Esophagus squamous epithelium (tissue), 4 donors: ENCODE results near the gene BRIP1.

Source experiments
- POLR2A ChIP-seq, 4 donors: fragments of 450-650 bp; IDR thresholded peaks; one replicate each; pipeline ENCODE4 v1.6.1; 2017; ENCODE audit warnings: antibody characterized with exemption in 4 of 4, mild to moderate bottlenecking in 4 of 4, moderate library complexity in 3 of 4
- TF ChIP-seq, protein P1 (sequence below), 6 experiments: fragments of 450-650 bp in 4 of 6; fragments of 200-600 bp in 2 of 6; sonication (generic) in 2 of 6; IDR thresholded peaks; one replicate each; pipeline ENCODE4 v1.5.1; 2016 to 2019; ENCODE audit warnings: antibody characterized with exemption in 6 of 6, mild to moderate bottlenecking in 4 of 6, moderate library complexity in 4 of 6

DNA sequence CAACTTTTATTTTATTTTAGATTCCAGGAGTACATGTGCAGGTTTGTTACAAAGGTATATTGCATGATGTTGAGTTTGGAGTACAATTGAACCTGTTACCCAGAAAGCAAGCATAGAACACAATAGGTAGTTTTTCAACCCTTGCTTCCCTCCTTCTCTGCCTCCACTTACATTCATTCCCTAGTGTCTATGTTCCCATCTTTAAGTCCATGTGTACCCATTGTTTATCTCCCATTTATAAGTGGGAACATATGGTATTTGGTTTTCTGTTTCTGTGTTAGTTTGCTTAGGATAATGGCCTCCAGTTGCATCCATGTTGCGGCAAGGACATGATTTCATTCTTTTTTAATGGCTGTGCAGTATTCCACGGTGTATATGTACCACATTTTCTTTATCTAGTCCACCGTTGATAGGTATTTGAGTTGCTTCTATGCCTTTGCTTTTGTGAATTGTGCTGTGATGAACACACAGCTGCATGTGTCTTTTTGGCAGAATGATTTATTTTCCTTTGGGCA, 158.3 kb downstream of the BRIP1 start:
- TF ChIP-seq, protein P1, sequence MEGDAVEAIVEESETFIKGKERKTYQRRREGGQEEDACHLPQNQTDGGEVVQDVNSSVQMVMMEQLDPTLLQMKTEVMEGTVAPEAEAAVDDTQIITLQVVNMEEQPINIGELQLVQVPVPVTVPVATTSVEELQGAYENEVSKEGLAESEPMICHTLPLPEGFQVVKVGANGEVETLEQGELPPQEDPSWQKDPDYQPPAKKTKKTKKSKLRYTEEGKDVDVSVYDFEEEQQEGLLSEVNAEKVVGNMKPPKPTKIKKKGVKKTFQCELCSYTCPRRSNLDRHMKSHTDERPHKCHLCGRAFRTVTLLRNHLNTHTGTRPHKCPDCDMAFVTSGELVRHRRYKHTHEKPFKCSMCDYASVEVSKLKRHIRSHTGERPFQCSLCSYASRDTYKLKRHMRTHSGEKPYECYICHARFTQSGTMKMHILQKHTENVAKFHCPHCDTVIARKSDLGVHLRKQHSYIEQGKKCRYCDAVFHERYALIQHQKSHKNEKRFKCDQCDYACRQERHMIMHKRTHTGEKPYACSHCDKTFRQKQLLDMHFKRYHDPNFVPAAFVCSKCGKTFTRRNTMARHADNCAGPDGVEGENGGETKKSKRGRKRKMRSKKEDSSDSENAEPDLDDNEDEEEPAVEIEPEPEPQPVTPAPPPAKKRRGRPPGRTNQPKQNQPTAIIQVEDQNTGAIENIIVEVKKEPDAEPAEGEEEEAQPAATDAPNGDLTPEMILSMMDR (IDR thresholded peaks at IDR 0.05), result no peak
- no peak for TF ChIP-seq POLR2A (IDR thresholded peaks at IDR 0.05)
